CD4-positive, alpha-beta T cell treated with Interleukin-4 for 4 hours (primary cell): Measurements from ENCODE around the gene HBA2.
"Not testable (repeated sequence)": the region's sequence is repeated elsewhere in the genome, so short reads cannot be mapped to it uniquely, and the experiment has no call there.

Source experiments
- DNase-seq: peaks from one replicate; pipeline ENCODE4 v3.0.0-alpha.2; 2020

Gene HBA2

DNA sequence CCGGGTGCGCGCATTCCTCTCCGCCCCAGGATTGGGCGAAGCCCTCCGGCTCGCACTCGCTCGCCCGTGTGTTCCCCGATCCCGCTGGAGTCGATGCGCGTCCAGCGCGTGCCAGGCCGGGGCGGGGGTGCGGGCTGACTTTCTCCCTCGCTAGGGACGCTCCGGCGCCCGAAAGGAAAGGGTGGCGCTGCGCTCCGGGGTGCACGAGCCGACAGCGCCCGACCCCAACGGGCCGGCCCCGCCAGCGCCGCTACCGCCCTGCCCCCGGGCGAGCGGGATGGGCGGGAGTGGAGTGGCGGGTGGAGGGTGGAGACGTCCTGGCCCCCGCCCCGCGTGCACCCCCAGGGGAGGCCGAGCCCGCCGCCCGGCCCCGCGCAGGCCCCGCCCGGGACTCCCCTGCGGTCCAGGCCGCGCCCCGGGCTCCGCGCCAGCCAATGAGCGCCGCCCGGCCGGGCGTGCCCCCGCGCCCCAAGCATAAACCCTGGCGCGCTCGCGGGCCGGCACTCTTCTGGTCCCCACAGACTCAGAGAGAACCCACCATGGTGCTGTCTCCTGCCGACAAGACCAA lies at the start of gene HBA2:
Gene HBA2 (plus strand): TSS at position 503 of the 568 bp plus-strand sequence. CDS start 37 bp downstream, at position 540.
- not testable (repeated sequence) for DNase-seq

DNA sequence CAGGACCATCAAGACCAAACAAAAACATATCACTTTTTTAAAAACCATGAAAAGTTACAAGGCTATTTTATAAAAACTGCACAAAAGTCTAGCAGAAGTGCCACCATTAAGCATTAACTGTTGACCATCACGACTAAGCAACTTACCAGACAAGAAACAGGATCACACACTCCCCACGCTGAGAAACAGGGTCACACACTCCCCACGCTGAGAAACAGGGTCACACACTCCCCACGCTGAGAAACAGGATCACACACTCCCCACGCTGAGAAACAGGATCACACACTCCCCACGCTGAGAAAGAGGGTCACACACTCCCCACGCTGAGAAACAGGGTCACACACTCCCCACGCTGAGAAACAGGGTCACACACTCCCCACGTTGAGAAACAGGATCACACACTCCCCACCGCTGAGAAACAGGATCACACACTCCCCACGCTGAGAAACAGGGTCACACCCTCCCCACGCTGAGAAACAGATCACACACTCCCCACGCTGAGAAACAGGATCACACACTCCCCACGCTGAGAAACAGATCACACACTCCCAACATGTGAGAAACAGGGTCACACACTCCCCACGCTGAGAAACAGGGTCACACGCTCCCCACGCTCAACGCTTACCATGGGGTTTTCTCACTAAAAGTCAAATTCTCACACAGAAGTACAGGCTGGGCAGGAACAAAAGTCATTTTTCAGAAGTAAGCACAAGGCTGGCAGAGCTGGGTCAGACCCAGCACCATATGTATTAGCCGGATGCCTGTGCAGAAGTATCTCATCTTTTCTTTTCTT lies 48.9 kb upstream of the HBA2 start:
- DNase-seq, result peak; percentile 24

DNA sequence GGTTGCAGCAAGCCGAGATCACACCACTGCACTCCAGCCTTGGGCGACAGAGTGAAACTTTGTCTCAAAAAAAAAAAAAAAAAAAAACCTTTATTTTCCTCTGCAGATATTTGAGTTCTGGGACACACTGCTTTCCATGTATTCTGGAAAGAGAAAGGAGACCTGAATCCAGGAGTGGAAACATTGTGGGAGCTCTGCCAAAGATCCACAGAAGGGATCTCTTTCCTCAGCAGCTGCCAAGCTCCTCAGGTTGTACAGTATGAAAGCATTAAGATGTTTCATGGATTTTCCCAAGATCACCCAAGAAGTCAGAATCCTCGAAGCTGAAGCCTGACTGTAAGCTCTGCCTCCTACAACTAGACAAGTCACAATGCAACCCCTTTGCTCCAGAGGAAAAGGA lies 47.7 kb upstream of the HBA2 start:
- DNase-seq, result no peak

DNA sequence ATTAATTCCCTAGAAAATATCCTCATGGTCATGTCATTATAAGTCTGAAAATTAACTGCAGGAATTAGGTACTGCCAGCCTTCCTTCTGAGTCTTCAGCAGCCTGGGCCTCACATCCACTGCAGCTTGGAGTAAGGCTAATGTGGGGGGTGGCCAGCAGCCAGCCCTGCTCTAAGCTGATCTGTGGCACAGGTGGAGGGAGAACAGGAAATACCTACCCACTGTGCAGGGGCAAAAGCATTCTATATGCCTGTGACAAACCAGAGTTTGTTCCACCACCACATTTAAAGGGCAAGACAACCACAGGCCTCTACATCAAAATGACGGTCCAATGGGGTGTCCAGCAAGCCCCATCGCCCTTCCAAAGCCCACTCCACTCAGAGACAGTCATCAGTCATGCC lies 43.6 kb upstream of the HBA2 start:
- no peak for DNase-seq

DNA sequence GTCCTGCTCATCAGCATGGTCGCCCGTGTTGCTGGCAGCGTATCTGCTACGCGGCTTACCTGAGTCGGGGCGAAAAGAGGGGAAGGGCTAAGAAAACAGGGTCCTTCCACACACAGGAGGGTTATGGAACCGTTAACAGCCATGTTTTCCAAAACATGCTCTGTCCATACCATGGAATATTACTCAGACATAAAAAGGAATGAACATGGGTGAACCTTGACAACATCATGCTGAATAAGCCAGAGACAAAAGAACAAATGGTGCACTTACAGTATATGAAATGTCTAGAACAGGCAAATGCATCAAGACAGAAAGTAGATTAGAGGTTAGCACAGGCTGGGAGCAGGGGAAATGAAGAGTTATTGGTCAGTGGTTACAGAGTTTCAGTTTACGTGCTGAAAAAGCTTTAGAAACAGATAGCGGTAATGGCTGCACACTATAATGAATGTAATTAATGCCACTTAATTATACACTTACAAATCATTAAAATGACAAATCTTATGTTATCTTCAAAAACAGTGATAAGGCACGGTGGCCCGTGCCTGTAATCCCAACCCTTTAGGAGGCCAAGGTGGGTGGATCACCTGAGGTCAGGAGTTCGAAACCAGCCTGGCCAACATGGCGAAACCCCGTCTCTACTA lies 42.0 kb upstream of the HBA2 start:
- no peak for DNase-seq

DNA sequence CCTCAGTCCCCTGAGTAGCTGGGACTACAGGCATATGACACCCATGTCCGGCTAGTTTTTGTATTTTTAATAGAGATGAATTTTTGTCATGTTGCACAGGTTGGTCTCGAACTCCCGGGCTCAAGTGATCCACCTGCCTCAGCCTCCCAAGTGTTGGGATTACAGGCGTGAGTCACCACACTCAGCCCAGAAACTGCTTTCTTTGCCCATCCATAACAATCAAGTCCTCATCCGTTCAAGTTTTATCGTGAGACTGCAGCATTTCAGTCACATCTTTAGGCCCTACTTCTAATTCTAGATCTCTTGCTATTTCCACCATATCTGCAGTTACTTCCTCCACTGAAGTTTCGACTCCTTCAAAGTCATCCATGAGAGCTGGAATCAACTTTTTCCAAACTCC lies 40.6 kb upstream of the HBA2 start:
- DNase-seq, result no peak

DNA sequence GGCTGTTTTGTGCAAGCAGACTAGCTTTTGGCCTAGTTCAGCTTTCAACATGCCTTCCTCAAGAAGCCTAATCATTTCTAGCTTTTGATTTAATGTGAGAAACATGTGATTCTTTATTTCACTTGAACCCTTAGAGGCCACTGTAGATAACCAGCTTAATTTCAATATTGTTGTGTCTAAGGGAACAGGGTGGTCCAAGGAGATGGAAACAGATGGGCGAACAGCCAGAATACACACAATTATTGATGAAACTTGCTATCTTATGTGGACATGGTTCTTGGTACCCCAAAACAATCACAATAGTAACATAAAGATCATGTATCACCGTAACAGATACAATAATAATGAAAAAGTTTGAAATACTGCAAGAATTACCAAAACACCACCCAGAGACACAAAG lies 39.0 kb upstream of the HBA2 start:
- DNase-seq, result no peak

DNA sequence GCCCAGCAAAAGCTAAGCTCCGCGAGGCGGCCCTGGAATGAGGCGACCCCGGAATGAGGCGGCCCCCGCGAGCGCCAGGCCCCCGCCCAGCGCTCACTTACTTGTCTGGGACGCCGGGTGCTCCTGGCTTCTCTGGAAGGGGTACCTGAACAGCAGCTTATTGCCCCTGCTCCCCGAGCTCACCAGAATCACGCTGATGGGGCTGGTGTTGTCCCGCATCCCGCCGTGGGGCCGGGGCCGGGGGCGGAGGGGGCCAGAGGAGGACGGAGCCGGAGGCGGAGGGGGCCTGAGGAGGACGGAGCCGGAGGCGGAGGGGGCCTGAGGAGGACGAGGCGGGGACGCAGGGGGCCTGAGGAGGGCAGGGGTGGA lies 34.6 kb upstream of the HBA2 start:
- no peak for DNase-seq

DNA sequence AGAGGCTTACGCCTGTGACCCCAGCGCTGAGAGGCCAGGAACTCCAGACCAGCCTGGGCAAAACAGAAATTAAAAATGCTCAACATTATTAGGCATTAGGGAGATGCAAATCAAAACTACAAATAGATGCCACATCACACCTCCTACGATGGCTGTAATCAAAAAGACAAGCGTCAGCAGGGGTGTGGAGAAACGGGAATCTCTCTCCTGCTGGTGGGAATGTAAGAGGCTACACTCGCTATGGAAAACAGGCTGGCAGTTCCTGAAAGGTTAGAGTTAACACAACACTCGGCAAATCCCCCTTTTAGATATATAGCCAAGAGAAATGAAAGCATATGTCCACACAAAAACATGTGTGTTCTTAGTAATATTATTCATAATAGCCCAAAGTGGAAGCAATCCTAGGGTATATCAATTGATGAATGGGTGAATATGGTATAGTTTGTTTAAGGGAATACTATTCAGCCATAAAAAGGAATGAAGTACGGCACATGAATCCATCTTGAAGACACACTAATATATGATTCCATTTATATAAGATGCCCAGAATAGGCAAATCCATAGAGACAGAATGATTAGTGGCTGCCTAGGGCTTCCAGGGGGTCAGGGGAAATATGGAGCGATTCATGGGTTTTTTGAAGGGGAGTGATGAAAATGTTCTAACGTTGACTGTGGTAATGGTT lies 32.4 kb upstream of the HBA2 start:
- no peak for DNase-seq

DNA sequence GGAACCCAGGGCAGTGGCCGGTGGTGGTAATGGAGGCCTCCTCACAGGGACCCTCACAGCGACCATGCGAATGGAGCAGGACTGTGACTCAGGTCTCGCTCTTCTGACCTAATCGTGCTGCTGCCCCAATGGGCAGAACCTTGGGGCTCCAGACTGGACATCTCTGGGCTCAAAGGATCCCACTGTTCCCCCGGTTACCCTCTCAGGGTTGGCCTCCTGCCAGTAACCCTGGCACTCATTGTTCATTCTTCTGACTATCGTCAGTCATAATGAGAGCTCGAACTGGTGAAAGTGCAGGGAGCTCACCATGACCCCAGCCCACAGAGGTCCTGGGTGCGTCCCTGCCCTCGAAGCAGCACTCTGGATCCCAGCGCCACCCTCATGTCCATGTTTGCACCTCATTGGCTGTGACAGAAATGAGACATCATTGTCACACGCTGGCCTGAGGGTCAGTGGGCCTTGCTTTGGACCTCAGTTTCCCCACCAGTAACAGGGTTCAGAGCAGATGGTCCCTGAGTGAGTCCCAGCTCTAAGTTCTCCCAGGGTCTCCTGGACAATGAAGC lies 30.2 kb upstream of the HBA2 start:
- DNase-seq, result no peak

DNA sequence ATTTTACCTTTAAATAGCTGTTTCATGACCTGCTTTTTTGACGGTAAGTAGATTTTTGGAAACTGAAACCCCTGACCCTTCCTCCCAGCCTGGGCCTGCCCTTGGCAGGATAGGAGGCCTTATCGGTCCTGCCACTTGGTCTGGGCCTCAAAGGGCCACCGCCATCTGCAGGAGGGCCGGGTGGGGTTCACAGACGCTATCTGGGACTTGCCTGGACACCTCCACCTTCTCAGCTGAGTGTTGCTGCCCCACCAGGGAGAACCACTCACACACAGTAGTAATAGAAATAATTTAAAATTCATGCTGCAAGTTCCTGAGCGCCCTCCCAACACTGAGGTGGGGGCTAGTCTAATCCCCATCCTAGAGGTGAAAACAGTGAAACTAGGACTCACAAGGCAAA lies 29.6 kb upstream of the HBA2 start:
- DNase-seq, result no peak

DNA sequence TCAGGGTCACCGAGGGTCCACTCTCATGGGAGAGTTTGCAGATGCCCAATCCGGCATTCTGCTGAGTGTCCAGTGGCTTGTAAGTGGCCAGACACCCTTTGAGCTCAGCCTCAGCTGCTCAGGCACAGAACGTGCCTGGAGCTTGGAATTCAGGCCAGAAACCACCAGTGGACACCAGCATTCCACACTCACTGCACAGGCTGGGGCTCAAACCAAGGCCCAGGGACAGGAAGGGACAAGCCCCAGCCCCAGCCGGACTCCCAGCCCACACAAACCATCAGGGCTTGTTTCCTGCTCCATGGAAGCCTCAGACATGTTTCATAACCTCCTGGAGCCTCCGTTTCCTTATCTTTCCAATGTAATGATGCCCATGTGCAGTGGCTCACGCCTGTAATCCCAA lies 29.2 kb upstream of the HBA2 start:
- DNase-seq, result no peak

DNA sequence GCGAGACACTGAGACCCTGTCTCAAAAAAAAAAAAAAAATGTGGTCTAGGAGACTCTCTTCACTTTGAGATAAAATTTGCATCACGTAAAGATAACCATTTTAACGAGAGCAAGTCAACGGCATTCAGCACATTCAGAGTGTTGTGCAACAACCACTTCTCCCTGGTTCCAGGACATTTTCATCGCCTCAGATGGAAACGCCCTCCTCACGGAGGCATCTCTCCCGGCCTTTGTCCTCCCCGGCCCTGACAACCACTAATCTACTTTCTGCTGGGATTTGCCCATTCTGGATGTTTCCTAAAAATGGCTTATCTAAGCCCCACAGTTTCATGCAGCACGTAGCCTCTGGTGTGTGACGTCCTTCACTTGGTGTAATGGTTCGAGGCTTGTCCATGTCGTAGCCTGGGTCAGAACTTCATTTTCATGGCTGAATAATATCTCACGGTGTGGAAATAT lies 27.9 kb upstream of the HBA2 start:
- no peak for DNase-seq

DNA sequence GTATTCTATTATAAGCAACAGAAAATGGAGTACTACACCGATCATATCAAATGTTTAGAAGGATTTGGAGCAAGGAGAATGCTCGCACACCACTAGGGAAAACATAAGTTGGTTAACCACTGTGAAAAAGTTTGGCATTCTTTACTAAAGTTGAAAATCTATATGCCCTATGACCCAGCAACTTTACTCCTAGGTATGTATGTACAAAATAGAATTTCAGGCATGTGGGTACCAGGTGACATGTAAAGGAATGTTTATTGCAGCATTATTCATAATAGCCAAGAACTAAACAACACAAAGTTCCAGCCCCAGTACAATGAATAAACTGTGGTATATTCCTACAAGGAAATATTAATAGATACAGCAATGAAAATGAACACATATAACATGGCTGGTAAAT lies 26.0 kb upstream of the HBA2 start:
- no peak for DNase-seq

DNA sequence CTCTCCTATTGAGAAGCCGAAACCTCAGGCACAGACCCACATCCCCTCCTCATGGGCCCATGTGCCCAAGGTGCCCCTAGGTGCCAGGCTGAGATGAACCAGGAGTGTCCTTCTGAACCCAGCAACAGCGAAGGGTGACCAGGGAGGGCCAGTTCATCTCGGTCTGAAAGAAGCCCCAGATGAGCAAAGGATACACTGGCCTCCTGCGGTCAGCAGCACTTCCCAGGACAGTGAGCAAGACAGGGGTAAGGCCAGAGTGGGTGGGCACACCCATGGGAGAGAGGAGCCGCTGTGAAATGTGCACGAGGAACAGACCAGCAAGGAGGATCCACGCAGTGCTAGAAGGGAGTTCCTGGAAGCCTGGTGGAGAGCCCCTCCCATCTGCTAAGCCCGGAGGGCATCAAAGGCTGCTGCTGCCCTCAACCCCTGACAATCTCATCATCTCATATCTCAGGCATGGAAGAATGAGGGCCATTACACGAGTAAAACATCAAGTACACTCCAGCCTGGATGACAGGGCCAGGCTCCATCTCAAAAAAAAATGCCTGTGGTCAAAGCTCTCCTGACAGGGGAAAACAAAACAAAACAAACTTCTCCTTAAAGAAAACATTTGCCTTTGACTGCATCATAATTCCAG lies 23.5 kb upstream of the HBA2 start:
- DNase-seq, result no peak

DNA sequence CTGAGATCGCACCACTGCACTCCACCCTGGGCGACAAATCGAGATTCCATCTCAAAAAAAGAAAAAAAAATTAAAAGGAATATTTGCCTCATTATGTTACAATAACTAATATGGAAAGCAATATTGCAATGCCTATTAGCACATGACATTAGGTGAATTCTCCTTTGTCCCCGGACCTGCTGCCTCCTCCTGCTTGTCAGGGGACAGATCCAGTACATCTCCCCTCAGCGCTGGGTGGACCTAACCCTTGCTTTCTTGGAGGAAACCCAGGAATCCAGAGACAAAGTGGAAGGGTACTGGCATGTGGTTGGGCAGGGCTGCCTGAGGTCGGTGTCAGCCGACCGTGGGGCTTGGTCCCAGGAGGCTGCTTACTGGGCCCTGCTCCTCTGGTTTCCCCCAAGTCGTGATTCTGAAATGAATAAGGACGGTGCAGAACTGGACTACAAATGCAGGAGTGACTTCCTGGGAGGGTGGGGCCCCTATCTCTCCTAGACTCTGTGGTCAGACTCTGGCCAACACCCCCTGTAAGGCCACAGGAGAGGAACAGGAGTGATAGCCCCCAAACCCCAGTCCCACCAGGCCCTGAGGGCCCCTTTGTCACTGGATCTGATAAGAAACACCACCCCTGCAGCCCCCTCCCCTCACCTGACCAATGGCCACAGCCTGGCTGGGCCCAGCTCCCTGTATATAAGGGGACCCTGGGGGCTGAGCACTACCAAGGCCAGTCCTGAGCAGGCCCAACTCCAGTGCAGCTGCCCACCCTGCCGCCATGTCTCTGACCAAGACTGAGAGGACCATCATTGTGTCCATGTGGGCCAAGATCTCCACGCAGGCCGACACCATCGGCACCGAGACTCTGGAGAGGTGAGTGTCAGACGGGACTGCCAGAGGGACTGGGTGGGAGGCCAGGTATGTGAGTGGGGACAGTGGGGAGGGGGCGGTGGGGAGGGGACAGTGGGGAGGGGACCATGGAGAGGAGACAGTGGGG lies 20.2 kb upstream of the HBA2 start, which contains the start of gene HBZ:
Gene HBZ (plus strand): TSS at position 504 of the 988 bp plus-strand sequence. CDS start 266 bp downstream, at position 770.
- no peak for DNase-seq

DNA sequence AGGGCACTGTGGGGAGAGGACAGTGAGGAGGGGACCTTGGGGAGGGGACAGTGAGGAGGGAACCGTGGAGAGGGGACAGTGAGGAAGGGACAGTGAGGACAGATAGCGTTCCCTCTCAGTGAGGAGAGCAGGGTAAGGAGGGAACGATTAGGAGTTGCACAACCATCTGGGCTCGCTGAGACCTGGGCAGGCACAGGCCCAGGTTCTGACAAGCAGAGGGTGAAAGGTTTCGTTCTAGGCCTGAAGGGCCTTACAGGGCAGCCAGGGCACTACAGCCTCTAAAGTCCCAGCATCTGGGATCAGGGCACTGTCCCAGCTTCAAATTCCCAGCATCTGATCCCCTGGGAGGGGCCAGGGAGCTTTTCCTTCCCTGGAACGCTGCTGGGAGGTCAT lies 19.6 kb upstream of the HBA2 start:
- DNase-seq, result not testable (repeated sequence)

DNA sequence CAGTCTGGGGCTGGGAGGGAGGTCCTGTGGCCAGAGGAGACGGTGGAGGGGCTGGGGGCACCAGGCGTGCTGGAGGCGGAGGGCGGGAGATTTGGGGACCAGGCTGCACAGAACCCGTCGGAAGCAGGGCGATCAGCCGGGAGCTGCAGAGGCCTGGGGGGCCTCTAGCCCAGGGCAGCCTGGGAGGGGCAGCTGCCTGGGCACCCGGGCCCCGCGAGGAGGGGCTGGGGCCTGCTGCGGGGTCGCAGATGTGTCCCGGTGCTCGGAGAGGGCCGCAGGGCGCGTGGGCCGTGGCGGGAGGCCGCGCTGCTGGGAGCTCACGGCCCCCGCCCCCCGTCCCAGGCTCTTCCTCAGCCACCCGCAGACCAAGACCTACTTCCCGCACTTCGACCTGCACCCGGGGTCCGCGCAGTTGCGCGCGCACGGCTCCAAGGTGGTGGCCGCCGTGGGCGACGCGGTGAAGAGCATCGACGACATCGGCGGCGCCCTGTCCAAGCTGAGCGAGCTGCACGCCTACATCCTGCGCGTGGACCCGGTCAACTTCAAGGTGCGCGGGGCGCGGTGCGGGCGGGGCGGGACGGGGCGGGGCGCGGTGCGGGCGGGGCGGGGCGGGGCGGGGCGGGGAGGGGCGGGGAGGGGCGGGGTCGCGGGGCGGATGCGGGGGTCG lies 19.0 kb upstream of the HBA2 start:
- not testable (repeated sequence) for DNase-seq

DNA sequence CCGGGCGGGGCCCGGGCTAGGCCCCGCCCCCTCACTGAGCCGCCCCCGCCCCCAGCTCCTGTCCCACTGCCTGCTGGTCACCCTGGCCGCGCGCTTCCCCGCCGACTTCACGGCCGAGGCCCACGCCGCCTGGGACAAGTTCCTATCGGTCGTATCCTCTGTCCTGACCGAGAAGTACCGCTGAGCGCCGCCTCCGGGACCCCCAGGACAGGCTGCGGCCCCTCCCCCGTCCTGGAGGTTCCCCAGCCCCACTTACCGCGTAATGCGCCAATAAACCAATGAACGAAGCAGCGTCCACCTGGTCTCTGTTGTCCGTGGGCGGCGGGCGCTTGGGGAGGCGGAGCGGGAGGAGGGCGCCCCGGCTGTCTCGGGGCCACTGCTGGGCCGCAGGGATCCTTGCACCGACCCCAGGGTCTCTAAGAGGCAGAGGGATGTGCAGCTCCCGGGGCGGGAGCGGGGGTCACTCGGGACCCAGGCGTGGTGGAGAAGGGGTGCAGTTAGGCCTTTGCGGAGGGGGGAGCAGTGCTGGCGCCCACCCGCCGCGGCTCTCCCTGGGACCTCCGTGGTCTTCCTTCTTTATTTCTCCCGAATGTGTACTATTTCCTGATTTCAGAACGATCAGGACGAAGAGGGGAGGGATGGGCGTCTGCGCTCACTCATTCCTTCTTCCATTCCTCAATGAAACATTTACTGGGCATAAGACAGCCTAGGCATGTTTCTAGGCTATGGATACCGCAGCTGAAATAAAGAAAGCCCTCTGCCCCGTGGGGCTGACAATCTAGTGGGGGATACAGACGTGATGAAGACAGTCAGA lies 18.3 kb upstream of the HBA2 start:
- DNase-seq, result no peak

DNA sequence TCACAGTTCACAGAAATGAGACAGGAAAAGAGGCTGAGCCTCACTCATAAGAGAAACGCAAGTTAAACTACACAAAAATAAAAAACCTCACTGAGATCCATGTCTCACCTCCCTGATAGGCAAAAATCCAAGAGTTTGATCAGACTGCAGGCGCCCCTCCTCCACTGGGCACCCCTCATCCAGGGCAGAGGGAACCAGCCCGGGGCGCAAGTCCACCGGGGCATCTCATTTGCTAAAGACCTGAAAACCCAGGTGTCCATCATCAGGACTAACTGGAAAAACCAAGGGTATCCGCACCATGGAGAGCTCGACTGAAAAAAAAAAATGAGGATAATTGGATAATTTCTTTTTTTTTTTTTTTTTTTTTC lies 17.7 kb upstream of the HBA2 start:
- no peak for DNase-seq
